Measurements from ENCODE around the gene ZNF776. TPM values are rescaled to one million over a fixed set of nuclear protein-coding genes. Genes with fewer than 3 reads are reported as not detected.
A peak's percentile ranks its signal among the peaks of the same experiment; 100 is the strongest.
"Not testable (repeated sequence)": the region's sequence is repeated elsewhere in the genome, so short reads cannot be mapped to it uniquely, and the experiment has no call there.

ZNF776 gene
- polyA plus RNA-seq, 12 donors: 6.2 to 21.1 (median 16.1) TPM; not detected in 1

DNA sequence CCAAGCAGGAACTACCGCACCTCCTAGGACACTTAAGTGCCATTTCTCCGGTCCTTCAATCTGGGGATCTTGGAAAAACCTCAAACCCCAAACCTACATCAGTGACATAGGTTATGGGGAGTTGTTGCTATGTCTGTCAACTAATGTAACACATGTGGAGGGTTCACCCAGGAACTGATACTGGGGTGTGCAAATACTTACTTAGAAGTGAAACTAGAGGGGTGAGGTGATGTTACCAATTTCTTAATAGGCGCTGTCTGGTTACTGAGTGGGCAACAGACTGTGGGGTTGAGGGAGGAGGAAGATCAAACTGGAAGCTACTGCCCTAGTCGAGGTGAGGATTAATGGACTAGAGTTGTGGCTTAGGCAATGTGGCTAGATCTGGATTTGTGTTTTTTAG, 24.8 kb downstream of the ZNF776 start:
- DNase-seq: no peak

DNA sequence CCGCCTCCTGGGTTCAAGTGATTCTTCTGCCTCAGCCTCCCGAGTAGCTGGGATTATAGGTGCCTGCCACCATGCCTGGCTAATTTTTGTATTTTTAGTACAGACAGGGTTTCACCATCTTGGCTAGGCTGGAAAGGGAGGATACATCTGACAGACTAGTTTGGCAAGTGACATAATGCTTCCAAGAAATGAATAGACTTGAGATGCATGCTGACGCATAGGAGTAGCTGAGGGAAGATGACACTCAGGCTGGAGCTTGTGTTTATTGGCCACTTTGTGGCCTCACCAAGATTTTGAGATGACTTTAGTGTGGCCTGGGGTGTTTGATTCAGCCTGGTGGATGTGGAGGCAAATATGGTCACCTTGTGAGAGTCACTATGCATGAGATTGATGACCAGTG, 26.9 kb downstream of the ZNF776 start:
- no peak for DNase-seq

DNA sequence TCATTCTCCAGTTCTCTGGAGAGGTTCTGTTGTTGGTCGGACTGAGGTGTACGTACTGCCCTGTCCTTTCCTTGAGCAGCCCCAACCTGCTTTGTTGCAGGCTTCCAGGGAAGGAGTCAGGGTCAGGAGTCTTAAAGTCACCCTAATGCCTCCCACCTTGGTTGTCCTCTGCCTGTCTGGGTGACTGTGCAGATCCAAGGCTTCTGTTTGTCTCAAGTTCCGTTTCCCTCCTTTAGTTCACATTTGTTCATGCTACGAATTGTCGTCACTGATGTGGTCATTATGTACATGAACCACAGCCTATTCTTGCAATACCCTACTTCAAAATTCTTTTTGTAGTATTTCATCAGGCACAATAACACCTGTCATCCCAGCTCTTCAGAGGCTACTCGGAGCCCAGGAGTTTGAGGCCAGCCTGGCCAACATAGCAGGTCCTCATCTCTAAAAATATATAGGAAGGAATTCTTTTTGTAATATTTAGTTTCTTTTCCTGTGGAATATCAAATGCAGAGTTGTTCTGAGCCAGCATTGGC, 30.2 kb downstream of the ZNF776 start:
- no peak for DNase-seq

DNA sequence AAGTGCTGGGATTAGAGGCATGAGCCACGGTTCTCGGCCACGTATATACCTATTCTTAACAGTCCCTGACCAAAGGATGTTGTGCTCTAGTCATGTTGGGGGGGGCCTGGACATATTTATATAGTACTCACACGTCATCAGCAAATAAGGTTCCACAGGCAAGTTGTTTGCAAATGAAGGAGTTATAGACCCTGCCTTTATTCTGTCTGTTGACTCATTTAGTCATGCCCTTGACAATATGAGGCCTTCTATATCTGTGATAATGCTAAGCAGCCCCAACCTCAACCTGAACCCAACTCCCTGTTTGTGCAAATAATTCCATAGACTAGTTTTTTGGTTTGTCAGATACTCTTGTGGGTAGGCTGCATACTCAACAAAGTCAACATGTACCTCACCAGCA, 31.7 kb downstream of the ZNF776 start:
- DNase-seq: no peak

DNA sequence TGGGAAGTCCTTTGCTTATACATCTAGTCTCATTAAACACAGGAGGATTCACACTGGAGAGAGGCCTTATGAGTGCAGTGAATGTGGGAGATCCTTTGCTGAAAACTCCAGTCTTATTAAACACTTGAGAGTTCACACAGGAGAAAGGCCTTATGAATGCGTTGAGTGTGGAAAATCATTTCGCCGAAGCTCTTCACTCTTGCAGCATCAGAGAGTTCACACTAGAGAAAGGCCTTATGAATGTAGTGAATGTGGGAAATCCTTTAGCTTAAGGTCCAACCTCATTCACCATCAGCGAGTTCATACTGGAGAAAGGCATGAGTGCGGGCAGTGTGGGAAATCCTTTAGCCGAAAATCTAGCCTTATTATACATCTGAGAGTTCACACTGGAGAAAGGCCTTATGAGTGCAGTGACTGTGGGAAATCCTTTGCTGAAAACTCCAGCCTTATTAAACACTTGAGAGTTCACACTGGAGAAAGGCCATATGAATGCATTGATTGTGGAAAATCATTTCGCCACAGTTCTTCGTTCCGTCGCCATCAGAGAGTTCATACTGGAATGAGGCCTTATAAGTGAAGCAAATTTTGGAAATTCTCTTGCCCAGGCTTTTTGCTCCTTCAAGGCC, 32.7 kb downstream of the ZNF776 start:
- no peak for DNase-seq

DNA sequence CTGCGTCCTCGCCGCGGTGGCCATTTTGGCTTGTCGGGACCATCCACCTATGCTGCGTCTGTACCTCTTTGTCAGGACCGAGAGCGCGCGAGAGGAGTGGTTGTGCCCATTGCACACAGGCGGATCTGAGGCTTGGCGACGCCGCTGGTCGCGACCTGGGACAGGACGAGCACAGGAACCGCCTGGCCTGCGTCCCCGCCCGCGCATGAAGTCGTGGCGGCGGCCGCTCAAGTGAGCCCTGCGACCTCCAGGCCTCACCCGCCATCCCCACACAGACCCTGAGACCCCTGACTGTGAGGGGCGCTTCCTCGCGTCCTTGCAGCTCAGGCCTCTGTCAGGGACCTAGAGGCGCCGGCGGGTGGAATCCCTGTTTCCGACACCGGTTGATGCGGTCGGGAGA, 39.7 kb downstream of the ZNF776 start:
- DNase-seq: no peak

DNA sequence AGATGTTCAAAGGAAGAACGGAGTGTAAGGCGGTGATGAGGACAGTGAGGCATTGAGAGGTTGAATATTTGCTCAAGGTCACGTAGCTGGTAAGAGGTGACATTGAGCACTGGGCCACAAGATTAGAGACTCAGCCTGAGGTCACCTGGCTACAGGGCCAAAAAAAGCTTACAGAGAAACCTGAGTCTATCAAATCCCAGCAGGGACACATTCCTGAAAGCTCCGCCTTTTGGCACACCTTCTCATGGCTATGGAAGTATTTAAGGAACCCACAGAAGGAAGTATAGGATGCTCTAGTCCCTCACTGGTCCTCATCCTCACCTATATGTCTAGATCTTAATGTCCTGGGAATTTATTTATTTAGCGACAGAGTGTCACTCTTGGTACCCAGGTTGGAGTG, 40.3 kb downstream of the ZNF776 start:
- DNase-seq: no peak

DNA sequence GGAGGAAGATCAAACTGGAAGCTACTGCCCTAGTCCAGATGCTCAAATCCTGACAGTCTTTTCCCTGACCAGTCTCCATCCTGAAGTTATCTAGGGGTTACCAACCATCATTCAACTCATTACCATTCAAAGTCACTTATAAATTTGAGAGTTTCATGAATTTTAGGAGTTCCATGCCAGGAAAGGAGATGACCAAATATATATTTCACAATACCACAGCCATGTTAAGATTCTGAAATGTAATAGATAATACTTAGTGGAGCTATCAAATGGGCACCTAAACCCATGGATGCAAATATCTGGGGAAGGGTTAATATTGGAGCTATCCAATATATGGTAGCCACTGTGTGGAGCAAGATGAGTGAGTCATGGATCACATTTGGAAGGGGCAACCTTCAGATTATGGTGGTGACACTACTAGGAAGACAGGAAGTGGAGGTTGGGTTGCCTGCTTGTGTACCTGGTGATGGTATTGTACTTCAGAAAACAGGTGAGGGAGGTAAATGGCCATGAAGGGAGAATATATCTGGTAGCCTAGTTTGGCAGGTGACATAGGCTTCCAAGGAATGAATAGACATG, 41.6 kb downstream of the ZNF776 start:
- DNase-seq: no peak

DNA sequence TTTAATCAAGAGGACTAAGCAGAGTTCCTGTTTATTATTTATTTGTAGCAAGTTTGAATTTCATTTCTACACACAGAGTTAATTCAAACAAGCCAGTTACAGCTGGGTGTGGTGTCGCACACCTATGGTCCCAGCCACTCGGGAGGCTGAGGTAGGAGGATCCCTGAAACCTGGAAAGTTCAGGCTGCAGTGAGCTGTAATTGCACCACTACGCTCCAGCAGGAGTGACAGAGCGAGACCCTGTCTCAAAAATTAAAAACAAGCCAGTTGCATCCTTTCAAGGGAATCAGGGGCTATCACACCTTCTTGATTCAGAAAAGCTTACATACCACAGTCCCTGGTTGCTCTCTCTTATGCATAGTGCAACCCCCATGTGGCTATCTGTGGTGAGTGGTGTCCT, 42.7 kb downstream of the ZNF776 start:
- DNase-seq: no peak

DNA sequence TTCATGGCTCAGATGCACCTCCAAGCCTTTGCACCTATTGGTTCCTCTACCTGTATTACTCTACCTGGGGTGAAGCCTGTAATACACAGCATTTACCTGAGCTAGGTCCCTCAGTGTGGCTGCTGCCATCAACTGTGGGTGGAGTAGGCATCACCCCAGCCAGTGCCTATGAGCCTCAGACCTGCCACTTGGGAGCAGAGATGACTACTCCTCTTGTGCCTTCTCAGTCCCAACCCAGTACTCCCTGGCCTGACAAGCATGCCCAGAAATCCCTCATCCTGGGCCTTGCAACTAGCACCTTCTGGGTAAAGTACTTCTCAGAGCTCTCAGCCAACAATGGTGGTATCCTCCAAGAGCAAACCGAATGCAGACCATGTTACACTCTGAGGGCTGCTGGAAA, 50.0 kb downstream of the ZNF776 start:
- DNase-seq: not testable (repeated sequence)

DNA sequence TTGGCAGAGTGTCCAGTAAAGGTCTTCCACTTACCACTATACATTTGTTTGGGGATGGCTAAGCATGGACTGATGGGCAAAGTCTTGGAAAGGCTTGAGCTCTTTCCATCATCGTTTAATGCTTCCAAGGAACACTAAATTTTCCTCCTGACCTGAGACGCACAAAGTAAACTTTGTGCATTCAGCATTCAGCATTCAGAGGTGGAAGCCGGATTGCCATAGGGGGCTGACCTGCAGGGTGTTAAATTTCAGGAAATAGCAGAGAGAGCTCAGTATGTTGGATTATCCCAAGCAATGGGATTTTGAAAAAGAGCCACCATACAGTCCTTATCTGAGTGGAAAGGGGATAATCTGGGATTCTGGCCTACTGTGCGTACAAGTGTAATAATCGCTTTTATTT, 54.1 kb downstream of the ZNF776 start:
- no peak for DNase-seq

DNA sequence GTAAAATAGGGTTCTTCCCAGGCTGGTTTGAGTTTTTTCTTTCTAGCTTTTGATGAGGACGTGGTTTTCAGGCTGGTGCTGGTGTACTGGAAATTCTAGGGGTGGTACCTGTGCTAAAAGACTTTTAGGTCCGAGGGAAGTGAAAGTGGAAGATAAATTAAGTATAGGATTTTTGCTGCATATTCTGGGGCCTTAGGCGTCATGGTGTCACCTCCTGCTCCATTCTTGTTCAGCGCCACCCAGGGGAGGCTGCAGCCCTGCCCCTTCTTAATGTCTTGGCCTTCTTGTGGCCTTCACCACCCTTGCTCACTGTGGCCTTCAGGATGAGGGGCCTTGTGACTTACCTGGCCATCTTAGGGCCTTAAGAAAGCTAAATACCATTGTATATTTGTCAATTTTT, 55.7 kb downstream of the ZNF776 start:
- DNase-seq: no peak

DNA sequence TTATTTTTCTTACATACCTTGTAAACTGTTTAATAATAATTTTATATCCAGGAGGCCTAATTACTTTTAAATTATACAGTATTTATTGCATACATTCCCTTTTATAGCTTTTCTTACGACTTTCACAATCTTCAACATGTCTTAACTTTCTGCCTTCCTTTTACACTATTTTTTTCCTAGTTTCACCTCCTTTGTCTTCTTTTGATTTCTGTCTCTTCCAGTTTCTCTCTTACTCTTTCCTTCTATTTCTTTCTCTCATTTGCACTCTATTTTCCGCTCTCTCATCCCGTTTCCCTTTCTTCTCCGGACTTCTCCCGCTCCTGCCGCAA, 56.6 kb downstream of the ZNF776 start:
- no peak for DNase-seq

DNA sequence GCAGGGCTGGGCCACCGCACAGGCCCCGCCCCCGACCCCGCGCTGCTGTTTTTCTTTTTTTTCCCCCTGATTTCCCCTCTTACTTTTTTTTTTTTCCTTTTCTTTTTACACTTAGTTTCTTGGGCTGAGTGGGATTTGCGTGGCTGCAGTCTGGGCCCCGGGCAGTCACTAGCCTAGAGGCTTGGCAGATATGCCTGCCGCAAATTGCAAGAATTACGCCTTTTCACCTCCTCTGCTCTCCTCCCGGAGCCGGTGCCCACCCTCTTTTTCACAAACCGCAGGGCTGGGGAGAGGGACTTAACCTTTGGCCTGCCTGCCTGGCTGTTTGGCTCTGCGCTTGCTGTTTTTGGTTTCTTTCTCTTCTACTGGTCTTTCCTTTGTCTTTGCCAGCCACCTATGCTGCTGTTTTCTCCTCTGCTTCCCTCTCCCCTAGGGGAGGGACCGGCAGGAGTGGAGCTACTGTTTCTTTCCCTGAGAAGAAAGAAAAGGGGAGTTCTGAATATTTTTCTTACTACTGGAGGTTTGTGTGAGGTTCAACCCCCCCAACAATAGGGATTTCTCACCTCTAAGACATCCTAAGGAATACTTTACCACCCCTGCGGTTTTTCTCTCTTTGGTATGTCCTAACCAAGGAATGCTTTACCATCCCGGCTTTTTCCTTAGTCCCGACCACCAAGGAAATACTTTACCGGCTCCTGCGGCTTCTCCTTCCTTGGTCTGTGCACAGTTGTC, 57.1 kb downstream of the ZNF776 start:
- peak; percentile 43 for DNase-seq

DNA sequence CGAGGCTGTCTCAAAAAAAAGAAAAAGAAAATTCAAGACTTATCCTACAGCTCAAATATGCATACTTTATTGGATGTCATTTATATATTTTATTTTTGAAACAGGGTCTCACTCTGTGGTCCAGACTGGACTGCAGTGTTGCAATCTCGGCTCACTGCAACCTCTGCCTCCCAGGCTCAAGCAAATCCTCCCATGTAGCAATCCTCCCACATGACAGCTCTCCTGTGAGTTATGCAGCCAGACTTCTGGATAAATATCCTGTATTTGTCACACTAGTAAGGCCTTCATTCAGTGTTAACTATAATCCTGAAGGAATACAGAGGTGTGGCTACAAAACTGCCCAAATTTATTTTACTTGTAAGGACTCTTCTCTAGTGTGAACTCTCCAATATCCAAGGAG, 60.9 kb downstream of the ZNF776 start:
- no peak for DNase-seq

Other genes starting within 250 kb of the ZNF776 start
- 10 to 100 TPM in 1 of 12 donors, 1 to 10 TPM in 10, not detected in 1; 6.4 to 16.4 (median 7.6) TPM for gene ZNF773, start 246.9 kb upstream of the ZNF776 start, polyA plus RNA-seq (ENCODE audit: insufficient read length in 12 of 12)
- 10 to 100 TPM in 2 of 12 donors, 1 to 10 TPM in 9, not detected in 1; 6.0 to 11.0 (median 7.4) TPM for gene ZNF549, start 219.5 kb upstream of the ZNF776 start, polyA plus RNA-seq (ENCODE audit: insufficient read length in 12 of 12)
- gene ZNF550, start 187.0 kb upstream of the ZNF776 start, polyA plus RNA-seq (ENCODE audit: insufficient read length in 12 of 12): 10 to 100 TPM in 10 of 12 donors, 1 to 10 TPM in 1, not detected in 1; 6.1 to 14.4 (median 12.3) TPM
- 1 to 10 TPM in 10 of 12 donors, not detected in 2; 4.8 to 6.8 (median 5.4) TPM for gene ZNF416, start 167.9 kb upstream of the ZNF776 start, polyA plus RNA-seq (ENCODE audit: insufficient read length in 12 of 12)
- gene ZIK1, start 162.7 kb upstream of the ZNF776 start, polyA plus RNA-seq (ENCODE audit: insufficient read length in 12 of 12): 1 to 10 TPM in 11 of 12 donors, not detected in 1; 3.3 to 8.8 (median 6.7) TPM
- 1 to 10 TPM in 10 of 12 donors, not detected in 2; 3.0 to 4.4 (median 3.6) TPM for gene ZNF530, start 146.9 kb upstream of the ZNF776 start, polyA plus RNA-seq (ENCODE audit: insufficient read length in 12 of 12)
- gene ZNF134, start 132.6 kb upstream of the ZNF776 start, polyA plus RNA-seq (ENCODE audit: insufficient read length in 12 of 12): 10 to 100 TPM in 11 of 12 donors, not detected in 1; 12.1 to 21.8 (median 14.2) TPM
- 10 to 100 TPM in 11 of 12 donors, not detected in 1; 12.0 to 28.5 (median 16.9) TPM for gene ZNF211, start 113.6 kb upstream of the ZNF776 start, polyA plus RNA-seq (ENCODE audit: insufficient read length in 12 of 12)
- under 1 TPM in 1 of 12 donors, not detected in 11; 0.30 TPM for gene ZSCAN4, start 77.9 kb upstream of the ZNF776 start, polyA plus RNA-seq (ENCODE audit: insufficient read length in 12 of 12)
- gene ZNF551, start 64.8 kb upstream of the ZNF776 start, polyA plus RNA-seq (ENCODE audit: insufficient read length in 12 of 12): 1 to 10 TPM in 11 of 12 donors, not detected in 1; 4.7 to 9.6 (median 7.6) TPM
- gene ZNF154, start 37.6 kb upstream of the ZNF776 start, polyA plus RNA-seq (ENCODE audit: insufficient read length in 12 of 12): 10 to 100 TPM in 9 of 12 donors, 1 to 10 TPM in 2, not detected in 1; 7.3 to 24.5 (median 12.6) TPM
- gene ZNF671, start 19.2 kb upstream of the ZNF776 start, polyA plus RNA-seq (ENCODE audit: insufficient read length in 12 of 12): 10 to 100 TPM in 4 of 12 donors, 1 to 10 TPM in 7, not detected in 1; 4.3 to 12.4 (median 9.3) TPM
- 10 to 100 TPM in 10 of 12 donors, 1 to 10 TPM in 1, not detected in 1; 6.6 to 18.6 (median 12.9) TPM for gene ZNF586, start 22.9 kb downstream of the ZNF776 start, polyA plus RNA-seq (ENCODE audit: insufficient read length in 12 of 12)
- gene ZNF552, start 68.1 kb downstream of the ZNF776 start, polyA plus RNA-seq (ENCODE audit: insufficient read length in 12 of 12): 10 to 100 TPM in 1 of 12 donors, 1 to 10 TPM in 9, not detected in 2; 2.1 to 12.9 (median 5.6) TPM
- gene ZNF587B, start 83.5 kb downstream of the ZNF776 start, polyA plus RNA-seq (ENCODE audit: insufficient read length in 12 of 12): 10 to 100 TPM in 1 of 12 donors, 1 to 10 TPM in 9, not detected in 2; 3.5 to 11.1 (median 6.0) TPM
- 10 to 100 TPM in 11 of 12 donors, not detected in 1; 11.3 to 32.1 (median 19.0) TPM for gene ZNF587, start 103.0 kb downstream of the ZNF776 start, polyA plus RNA-seq (ENCODE audit: insufficient read length in 12 of 12)
- 10 to 100 TPM in 11 of 12 donors, not detected in 1; 17.0 to 56.5 (median 27.9) TPM for gene ZNF814, start 142.2 kb downstream of the ZNF776 start, polyA plus RNA-seq (ENCODE audit: insufficient read length in 12 of 12)
- 10 to 100 TPM in 8 of 12 donors, 1 to 10 TPM in 3, not detected in 1; 3.6 to 27.5 (median 12.9) TPM for gene ZNF417, start 169.8 kb downstream of the ZNF776 start, polyA plus RNA-seq (ENCODE audit: insufficient read length in 12 of 12)
- gene ZNF418, start 188.6 kb downstream of the ZNF776 start, polyA plus RNA-seq (ENCODE audit: insufficient read length in 12 of 12): 10 to 100 TPM in 5 of 12 donors, 1 to 10 TPM in 6, not detected in 1; 6.8 to 18.9 (median 9.9) TPM
- gene ZNF256, start 200.9 kb downstream of the ZNF776 start, polyA plus RNA-seq (ENCODE audit: insufficient read length in 12 of 12): 1 to 10 TPM in 10 of 12 donors, not detected in 2; 5.0 to 9.3 (median 6.8) TPM
- 1 to 10 TPM in 7 of 12 donors, under 1 TPM in 3, not detected in 2; 0.48 to 3.7 (median 1.3) TPM for gene C19orf18, start 227.7 kb downstream of the ZNF776 start, polyA plus RNA-seq (ENCODE audit: insufficient read length in 12 of 12)